Activated CD8-positive, alpha-beta memory T cell treated with anti-CD3 and anti-CD28 coated beads for 4 hours (primary cell): ENCODE measurements around the gene ANXA7.

Experiments
- DNase-seq, 2 donors: peaks; one replicate each; pipeline ENCODE4 v3.0.0-alpha.2; 2020; ENCODE audit warnings: low read depth in 2 of 2

Gene ANXA7

DNA sequence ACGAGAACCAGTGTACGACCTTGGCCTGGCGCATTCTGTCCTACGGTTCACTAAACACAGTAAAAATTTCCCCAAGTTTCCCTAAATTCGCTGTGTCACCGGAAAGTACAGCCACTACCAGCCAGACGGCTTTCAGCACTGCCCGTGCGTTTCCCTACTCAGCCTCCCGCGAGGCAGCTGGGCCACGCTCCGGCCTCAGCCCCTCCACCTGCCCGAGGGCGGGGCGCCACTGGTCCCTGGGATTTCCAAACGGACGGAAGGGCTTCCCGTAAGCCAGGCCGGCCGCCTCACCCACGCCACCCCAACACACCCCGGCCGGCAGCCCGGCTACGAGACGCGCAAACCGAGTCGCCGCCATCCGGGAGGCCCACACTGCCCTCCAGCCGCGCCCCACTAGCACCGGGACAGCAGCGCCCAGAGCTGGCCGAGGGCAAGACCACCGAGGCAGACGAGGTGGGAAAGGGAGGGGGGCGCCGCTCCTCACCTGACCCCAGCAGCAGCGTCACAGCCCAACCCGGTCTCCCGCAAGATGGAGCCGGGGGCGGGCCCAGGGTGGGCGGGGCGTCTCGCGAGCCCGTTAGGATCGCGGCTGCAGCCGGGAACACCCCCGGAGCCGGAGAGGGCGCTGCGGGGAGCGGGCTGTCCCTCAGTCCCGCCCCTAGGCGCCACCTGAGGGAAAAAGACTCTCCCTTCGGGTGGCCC lies at the start of gene ANXA7:
ANXA7 (minus strand) TSS at position 531 of the 702 bp plus-strand sequence. CDS start 13,202 bp downstream, outside the sequence.
- DNase-seq = peak; percentile 84 to 85

GRCh38 chr10:73460897-73461296 lies 47.0 kb upstream of the ANXA7 start:
- DNase-seq = no peak

DNA sequence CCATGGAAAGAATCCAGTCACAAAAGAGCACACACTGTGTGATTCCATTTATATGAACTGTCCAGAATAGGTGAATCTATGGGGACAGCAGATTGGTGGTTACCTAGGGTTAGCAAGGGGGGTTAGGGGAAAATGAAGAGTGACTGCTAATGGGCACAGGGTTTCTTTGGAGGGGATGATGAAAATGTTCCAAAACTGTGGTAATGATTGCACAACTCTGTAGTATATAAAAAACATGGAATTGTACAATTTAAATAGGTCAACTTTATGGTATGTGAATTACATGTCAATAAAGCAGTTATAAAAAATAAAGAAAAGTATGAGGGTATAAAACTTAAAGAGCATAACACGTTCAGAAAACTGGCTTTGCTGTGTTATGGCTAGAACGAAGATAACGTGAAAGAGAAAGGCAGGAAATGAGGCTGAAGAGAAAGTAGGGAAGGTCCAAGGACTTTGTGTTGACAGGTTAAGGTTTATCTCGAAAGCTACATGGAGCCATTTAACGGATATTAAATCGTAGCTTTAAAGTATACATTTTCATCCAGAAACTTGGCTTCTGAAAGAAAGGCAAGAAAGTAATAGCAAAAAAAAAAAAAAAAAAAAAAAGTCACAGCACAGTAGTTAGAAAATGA lies 45.9 kb upstream of the ANXA7 start:
- DNase-seq = no peak

GRCh38 chr10:73456187-73456890 lies 42.5 kb upstream of the ANXA7 start:
- no peak for DNase-seq

DNA sequence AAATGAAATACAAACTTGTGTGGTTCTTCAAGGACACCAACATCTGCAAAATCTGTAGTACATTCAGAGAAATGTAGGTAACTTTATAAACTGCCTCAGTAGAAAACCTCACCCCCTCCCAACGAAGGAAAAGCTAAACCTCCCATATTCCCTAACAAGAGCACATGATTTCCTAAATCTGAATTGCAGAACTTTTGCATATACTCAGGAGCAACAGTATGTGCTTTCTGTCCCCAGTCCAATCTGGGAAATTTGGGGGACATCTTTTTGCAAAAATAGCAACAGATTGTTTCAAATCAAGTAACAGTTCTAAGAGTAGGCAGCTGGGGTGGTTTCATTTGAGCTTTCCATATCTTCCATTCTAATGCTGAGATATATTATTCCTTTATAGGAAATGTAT lies 35.3 kb upstream of the ANXA7 start:
- DNase-seq = no peak

GRCh38 chr10:73448384-73448783 lies 34.5 kb upstream of the ANXA7 start:
- DNase-seq = no peak

- DNase-seq = no peak
These were observed 33.1 kb upstream of the ANXA7 start for GRCh38 chr10:73446926-73447325.

DNA sequence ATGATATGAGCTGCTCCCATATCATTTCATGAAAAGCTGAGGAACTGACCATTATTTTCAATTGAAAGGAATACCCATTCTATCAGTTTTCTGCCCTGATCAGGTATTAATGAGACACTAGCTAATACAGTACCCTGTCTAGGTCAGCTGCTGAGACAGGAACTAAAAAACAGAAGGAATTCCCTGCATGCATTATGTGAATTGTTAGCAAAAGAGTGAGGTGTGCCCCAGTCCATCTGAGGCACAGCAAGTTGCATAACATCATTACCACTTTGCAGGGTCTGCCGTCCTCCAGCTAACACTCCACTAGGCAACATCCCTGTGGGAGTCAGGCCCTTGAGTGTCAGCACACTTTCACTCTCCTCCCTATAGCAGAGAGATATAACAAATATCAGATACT lies 30.6 kb upstream of the ANXA7 start:
- DNase-seq = no peak

- DNase-seq = no peak
These were observed 25.9 kb upstream of the ANXA7 start for GRCh38 chr10:73439605-73440312.

- no peak for DNase-seq
These were observed 25.2 kb upstream of the ANXA7 start for GRCh38 chr10:73439055-73439454.

GRCh38 chr10:73433538-73433867 lies 19.6 kb upstream of the ANXA7 start, which contains the start of gene MSS51:
TSS of gene MSS51 (minus strand) at chr10:73433561. CDS start at chr10:73428284, 5,277 bp downstream.
- DNase-seq = no peak

- DNase-seq = no peak
These were observed 19.0 kb upstream of the ANXA7 start for GRCh38 chr10:73432646-73433537.

GRCh38 chr10:73426318-73426717 lies 12.5 kb upstream of the ANXA7 start:
- DNase-seq = no peak

GRCh38 chr10:73424478-73424877 lies 10.6 kb upstream of the ANXA7 start:
- DNase-seq = no peak

- no peak for DNase-seq
These were observed 9.5 kb upstream of the ANXA7 start for GRCh38 chr10:73423309-73423708.

- DNase-seq = no peak
These were observed 2.7 kb upstream of the ANXA7 start for GRCh38 chr10:73416571-73416970.

- no peak for DNase-seq
These were observed 530 bp upstream of the ANXA7 start for GRCh38 chr10:73414230-73414945.

GRCh38 chr10:73413108-73413527 lies 740 bp downstream of the ANXA7 start:
- DNase-seq = no peak

DNA sequence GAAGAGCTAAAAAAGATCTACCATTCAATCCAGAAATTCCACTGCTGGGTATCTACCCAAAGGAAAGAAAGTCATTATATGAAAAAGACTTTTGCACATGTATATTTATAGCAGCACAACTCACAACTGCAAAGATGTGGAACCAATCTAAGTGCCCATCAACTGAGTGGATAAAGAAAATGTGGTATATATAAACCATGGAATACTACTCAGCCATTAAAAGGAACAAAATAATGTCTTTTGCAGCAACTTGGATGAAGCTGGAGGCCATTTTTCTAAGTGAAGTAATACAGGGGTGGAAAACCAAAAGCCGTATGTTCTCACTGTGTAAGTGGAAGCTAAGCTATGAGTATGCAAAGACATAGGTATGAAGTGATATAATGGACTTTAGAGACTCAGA lies 3.0 kb downstream of the ANXA7 start:
- no peak for DNase-seq

GRCh38 chr10:73408978-73409521 lies 4.8 kb downstream of the ANXA7 start:
- DNase-seq = no peak
